ENCODE results near the gene IQCE.

The IQCE gene

DNA sequence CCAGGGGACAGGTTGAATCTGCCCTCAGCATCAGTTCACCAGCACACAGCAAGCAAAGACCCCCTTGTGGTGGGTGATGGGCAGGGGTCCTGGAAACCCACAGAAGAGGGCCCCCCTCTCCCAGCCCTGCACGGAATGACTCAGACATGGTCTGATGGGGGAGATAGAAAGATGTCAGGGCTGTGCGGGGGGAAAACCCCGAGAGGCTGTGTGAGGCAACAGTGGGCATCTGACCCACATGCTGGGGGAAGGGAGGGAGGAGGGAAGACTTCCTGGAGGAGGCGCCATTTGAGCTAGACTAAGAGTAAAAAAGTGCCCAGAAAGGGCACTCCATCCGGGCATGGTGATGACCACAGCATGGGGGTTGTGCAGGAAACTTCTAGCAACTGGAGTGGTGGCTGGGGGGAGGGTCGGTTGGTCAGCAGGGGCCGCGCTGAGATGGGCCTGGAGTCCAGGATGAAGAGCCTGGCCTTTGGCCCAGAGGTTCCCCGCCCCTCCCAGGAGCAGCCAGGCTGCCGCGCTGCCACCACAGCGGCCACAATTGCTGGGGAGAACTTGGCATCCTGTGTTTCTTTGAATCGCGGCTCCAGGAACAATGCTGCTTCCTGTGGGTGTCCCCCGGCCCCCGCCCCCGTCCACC lies 36.7 kb upstream of the IQCE start:
- no peak for DNase-seq (ENCODE audit: low read depth, low spot score)

GRCh38 chr7:2522780-2523433 lies 35.9 kb upstream of the IQCE start:
- H3K27me3 ChIP-seq (ENCODE audit: insufficient read depth, insufficient read length) = peaks cover 39% of the 10 kb centered on the region
- H3K36me3 ChIP-seq (ENCODE audit: insufficient read depth, insufficient read length, low read length) = peaks cover 37% of the 10 kb centered on the region
- peaks cover 55% of the 10 kb centered on the region for H3K4me1 ChIP-seq (ENCODE audit: insufficient read depth, insufficient read length)
- TF ChIP-seq YY1 (IDR thresholded peaks at IDR 0.05; ENCODE audit: insufficient read depth, insufficient read length) = no peak
- TF ChIP-seq SUZ12 (IDR thresholded peaks at IDR 0.05; ENCODE audit: extremely low read depth, insufficient read depth, insufficient read length) = no peak
- no peak for TF ChIP-seq ZNF274 (IDR thresholded peaks at IDR 0.05; ENCODE audit: low read depth, low read length)
- H3K4me3 ChIP-seq (ENCODE audit: insufficient read length, low read depth) = peak overlapping the region; percentile 39
- DNase-seq (ENCODE audit: low read depth, low spot score) = peak; percentile 88
- no peaks in the 10 kb centered on the region for H3K9me3 ChIP-seq (ENCODE audit: insufficient read depth, low read length)
- peak overlapping the region; percentile 90 for H3K9ac ChIP-seq (ENCODE audit: insufficient read length, low read depth)

More for the DNA sequence above, 36.7 kb upstream of the IQCE start:
- peaks cover 31% of the 10 kb centered on the region for H3K36me3 ChIP-seq (ENCODE audit: insufficient read depth, insufficient read length, low read length)
- H3K9ac ChIP-seq (ENCODE audit: insufficient read length, low read depth) = peak overlapping the region; percentile 86
- peaks cover 59% of the 10 kb centered on the region for H3K4me1 ChIP-seq (ENCODE audit: insufficient read depth, insufficient read length)
- peak overlapping the region; percentile 73 for H3K4me3 ChIP-seq (ENCODE audit: insufficient read length, low read depth)
- no peak for TF ChIP-seq ZNF274 (IDR thresholded peaks at IDR 0.05; ENCODE audit: low read depth, low read length)
- TF ChIP-seq SUZ12 (IDR thresholded peaks at IDR 0.05; ENCODE audit: extremely low read depth, insufficient read depth, insufficient read length) = no peak
- TF ChIP-seq YY1 (IDR thresholded peaks at IDR 0.05; ENCODE audit: insufficient read depth, insufficient read length) = no peak
- no peaks in the 10 kb centered on the region for H3K9me3 ChIP-seq (ENCODE audit: insufficient read depth, low read length)
- H3K27me3 ChIP-seq (ENCODE audit: insufficient read depth, insufficient read length) = peaks cover 47% of the 10 kb centered on the region

DNA sequence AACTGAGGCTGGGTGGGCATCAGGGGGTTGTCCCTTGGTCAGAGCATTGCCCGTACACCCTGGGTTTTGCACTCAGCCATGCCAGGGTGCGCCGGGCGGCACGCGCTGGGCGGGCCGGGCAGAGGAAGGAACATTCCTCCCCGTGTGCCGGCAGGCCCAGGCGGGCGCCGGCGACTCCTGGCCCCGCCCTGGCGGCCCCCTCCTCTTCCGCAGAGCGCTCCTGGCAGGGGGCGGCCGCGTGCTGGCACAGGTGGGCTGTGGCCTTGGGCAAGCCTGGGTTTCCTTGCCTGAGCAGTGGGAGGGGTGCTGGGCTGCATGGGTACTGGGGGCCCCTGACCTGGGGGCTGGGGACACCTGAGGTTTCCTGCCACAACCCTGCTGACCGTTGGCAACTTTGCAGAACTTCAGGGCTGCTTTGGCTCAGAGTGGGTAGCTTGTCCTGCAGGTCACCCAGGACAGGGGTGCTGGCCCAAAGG lies 35.3 kb upstream of the IQCE start:
- Histone ChIP-seq H3K36me3 (ENCODE audit: insufficient read depth, insufficient read length, low read length) (peaks cover 43% of the 10 kb centered on the region), H3K9me3 (ENCODE audit: insufficient read depth, low read length) (no peaks in the 10 kb centered on the region), H3K9ac (ENCODE audit: insufficient read length, low read depth) (peak overlapping the region; percentile 90), H3K27me3 (ENCODE audit: insufficient read depth, insufficient read length) (peaks cover 33% of the 10 kb centered on the region), H3K4me1 (ENCODE audit: insufficient read depth, insufficient read length) (peaks cover 55% of the 10 kb centered on the region), H3K4me3 (ENCODE audit: insufficient read length, low read depth) (peak overlapping the region; percentile 39)
- TF ChIP-seq YY1 (IDR thresholded peaks at IDR 0.05; ENCODE audit: insufficient read depth, insufficient read length) = no peak
- no peak for TF ChIP-seq ZNF274 (IDR thresholded peaks at IDR 0.05; ENCODE audit: low read depth, low read length)
- TF ChIP-seq SUZ12 (IDR thresholded peaks at IDR 0.05; ENCODE audit: extremely low read depth, insufficient read depth, insufficient read length) = no peak
- DNase-seq (ENCODE audit: low read depth, low spot score) = no peak

DNA sequence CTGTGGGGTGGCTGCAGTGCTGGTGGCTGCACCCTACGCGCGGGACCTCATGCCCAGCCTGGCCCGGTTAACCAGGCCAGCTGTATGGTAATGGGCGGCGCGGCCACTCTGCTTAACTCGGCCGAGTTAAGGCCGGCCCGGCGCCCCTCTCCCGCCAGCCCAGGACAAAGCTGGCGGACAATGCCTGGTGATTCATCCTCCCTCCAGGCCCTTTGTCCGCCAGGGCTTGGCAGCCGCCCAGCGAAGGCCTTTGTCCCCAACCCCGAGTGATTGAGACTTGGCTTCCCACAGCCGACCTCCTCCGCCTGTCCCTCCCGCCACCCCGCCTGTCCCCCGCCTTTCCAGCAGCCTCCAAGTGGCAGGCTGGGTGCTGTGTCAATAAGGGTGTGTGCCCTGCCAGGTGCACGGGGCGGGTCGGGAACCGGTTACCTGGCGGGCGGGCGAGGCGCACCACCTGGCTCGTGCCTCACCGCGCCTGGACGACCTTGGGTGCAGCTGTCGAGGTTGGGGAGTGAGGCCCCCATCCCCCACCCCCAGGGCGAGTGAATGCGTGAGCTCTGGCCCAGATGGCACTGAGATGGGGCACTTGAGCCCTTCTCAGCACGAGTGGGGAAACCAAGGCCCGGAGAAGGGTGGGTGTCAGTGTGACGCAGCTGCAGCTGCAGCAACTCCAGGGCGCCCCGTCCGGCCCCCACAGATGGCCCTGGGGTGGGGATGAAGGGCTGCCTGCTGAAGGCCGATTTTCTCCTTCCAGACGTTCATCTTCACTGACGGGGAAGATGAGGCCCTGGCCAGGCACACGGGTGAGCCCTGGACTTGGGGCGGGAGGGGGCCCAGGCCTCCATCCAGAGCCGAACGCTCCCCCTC lies 34.6 kb upstream of the IQCE start:
- H3K4me3 ChIP-seq (ENCODE audit: insufficient read length, low read depth) = peak overlapping the region; percentile 40
- H3K4me1 ChIP-seq (ENCODE audit: insufficient read depth, insufficient read length) = peaks cover 58% of the 10 kb centered on the region
- peak overlapping the region; percentile 90 for H3K9ac ChIP-seq (ENCODE audit: insufficient read length, low read depth)
- TF ChIP-seq SUZ12 (IDR thresholded peaks at IDR 0.05; ENCODE audit: extremely low read depth, insufficient read depth, insufficient read length) (no peak), YY1 (IDR thresholded peaks at IDR 0.05; ENCODE audit: insufficient read depth, insufficient read length) (no peak), ZNF274 (IDR thresholded peaks at IDR 0.05; ENCODE audit: low read depth, low read length) (no peak)
- H3K36me3 ChIP-seq (ENCODE audit: insufficient read depth, insufficient read length, low read length) = peaks cover 50% of the 10 kb centered on the region
- peaks cover 26% of the 10 kb centered on the region for H3K27me3 ChIP-seq (ENCODE audit: insufficient read depth, insufficient read length)
- no peaks in the 10 kb centered on the region for H3K9me3 ChIP-seq (ENCODE audit: insufficient read depth, low read length)
- DNase-seq (ENCODE audit: low read depth, low spot score) = no peak

- H3K4me1 ChIP-seq (ENCODE audit: insufficient read depth, insufficient read length) = peaks cover 65% of the 10 kb centered on the region
- peak; percentile 89 for DNase-seq (ENCODE audit: low read depth, low spot score)
Measured at GRCh38 chr7:2524808-2525657, 33.7 kb upstream of the IQCE start.

More at GRCh38 chr7:2524808-2525657, 33.7 kb upstream of the IQCE start:
- peak overlapping the region; percentile 89 for H3K9ac ChIP-seq (ENCODE audit: insufficient read length, low read depth)
- H3K27me3 ChIP-seq (ENCODE audit: insufficient read depth, insufficient read length) = peaks cover 24% of the 10 kb centered on the region
- no peaks in the 10 kb centered on the region for H3K9me3 ChIP-seq (ENCODE audit: insufficient read depth, low read length)
- peaks cover 54% of the 10 kb centered on the region for H3K36me3 ChIP-seq (ENCODE audit: insufficient read depth, insufficient read length, low read length)
- peak overlapping the region; percentile 3 for H3K4me3 ChIP-seq (ENCODE audit: insufficient read length, low read depth)
- TF ChIP-seq SUZ12 (IDR thresholded peaks at IDR 0.05; ENCODE audit: extremely low read depth, insufficient read depth, insufficient read length) (no peak), ZNF274 (IDR thresholded peaks at IDR 0.05; ENCODE audit: low read depth, low read length) (no peak), YY1 (IDR thresholded peaks at IDR 0.05; ENCODE audit: insufficient read depth, insufficient read length) (no peak)
